ENCODE measurements around the gene ALCAM. TPM values are rescaled to one million over a fixed set of nuclear protein-coding genes. Genes with fewer than 3 reads are reported as not detected.

The ALCAM gene
- total and polyA plus RNA-seq, 2 of the 8 experiments (the other 6 are each of a cell fraction or from before 2014, with no cell fraction given): 10.8 to 33.0 TPM

DNA sequence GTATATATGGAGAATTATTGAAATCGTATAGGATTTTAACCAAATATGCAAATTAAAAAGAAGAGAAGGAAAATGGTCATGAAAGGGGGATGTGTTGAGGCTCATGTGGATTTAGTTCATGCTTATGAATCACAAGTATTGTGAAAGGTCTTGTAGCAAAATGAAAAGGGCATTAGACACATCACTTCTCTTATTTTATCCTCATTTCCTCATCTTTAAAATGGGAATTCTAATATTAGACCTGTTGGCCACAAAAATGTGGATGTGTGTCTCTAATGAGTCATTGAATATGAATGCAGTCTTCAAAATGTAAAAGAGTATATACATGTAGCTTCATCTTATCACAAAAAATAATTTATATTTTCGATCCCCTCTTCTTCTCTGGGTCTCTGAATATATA is 14.9 kb upstream of the ALCAM start:
- Histone ChIP-seq H3K27ac (ENCODE audit: low read depth, low read length) (no peak overlapping the region), H2BK120ac (replicated peaks; ENCODE audit: low read depth, low read length) (no peak overlapping the region), H4K5ac (ENCODE audit: insufficient read length, low read depth, low read length) (no peak overlapping the region), H3K79me2 (ENCODE audit: control insufficient read depth in 1 of 2, insufficient read depth in 2 of 2, low read length in 2 of 2) (no peaks in the 10 kb centered on the region), H2BK15ac (ENCODE audit: low read length) (no peak overlapping the region), H3K4me2 (ENCODE audit: insufficient read depth in 1 of 2, low read depth in 2 of 2, low read length in 2 of 2) (no peak overlapping the region), H3K4me1 (replicated peaks in 1 of 4; ENCODE audit: control insufficient read depth in 3 of 4, insufficient read depth in 4 of 4, low read length in 3 of 4) (no peaks in the 10 kb centered on the region), H2BK12ac (ENCODE audit: low read depth, low read length) (no peak overlapping the region), H3K18ac (ENCODE audit: extremely low read depth, low read length) (no peak overlapping the region), H4K8ac (ENCODE audit: extremely low read depth, insufficient read depth, low read length) (no peak overlapping the region), H3K14ac (ENCODE audit: insufficient read length) (no peak overlapping the region), H3K56ac (replicated peaks; ENCODE audit: insufficient read length, low read depth, low read length) (no peak overlapping the region), H2BK20ac (ENCODE audit: low read length) (no peak overlapping the region), H2AK5ac (ENCODE audit: low read depth, low read length) (no peak overlapping the region), H3K23ac (ENCODE audit: insufficient read length) (no peak overlapping the region), H3K23me2 (ENCODE audit: low read depth, low read length) (no peaks in the 10 kb centered on the region; the same call in 1 of the 2 replicates), H4K91ac (replicated peaks; ENCODE audit: insufficient read length, low read length) (no peak overlapping the region), H4K20me1 (replicated peaks in 1 of 2; ENCODE audit: control insufficient read depth in 1 of 2, insufficient read depth in 2 of 2, low read length in 2 of 2) (no peaks in the 10 kb centered on the region), H3K4me3 (ENCODE audit: extremely low read depth in 1 of 4, insufficient read depth in 2 of 4, low read depth in 3 of 4, low read length in 4 of 4) (no peak overlapping the region), H3K79me1 (ENCODE audit: low read depth, low read length) (no peaks in the 10 kb centered on the region), H3K4ac (replicated peaks; ENCODE audit: insufficient read length, low read depth, low read length) (no peak overlapping the region), H3K36me3 (ENCODE audit: control insufficient read depth in 2 of 4, insufficient read depth in 4 of 4, low read length in 3 of 4) (no peaks in the 10 kb centered on the region), H3K9ac (replicated peaks in 1 of 4; ENCODE audit: extremely low read depth in 1 of 4, low read depth in 3 of 4, low read length in 3 of 4) (no peak overlapping the region), H3K9me3 (ENCODE audit: insufficient read depth in 2 of 2, low read depth in 1 of 2, low read length in 1 of 2) (no peaks in the 10 kb centered on the region), H2BK5ac (ENCODE audit: low read depth, low read length) (no peak overlapping the region), H2AFZ (ENCODE audit: low read length) (no peak overlapping the region), H3K27me3 (replicated peaks in 1 of 4; ENCODE audit: control insufficient read depth in 3 of 4, extremely low read depth in 1 of 4, insufficient read depth in 3 of 4, low read length in 3 of 4) (peaks cover 0 to 2% (median 0%) of the 10 kb centered on the region in 4 experiments; a peak in 2 of 7 replicates)
- WGBS, 2 experiments (ENCODE audit: extremely low coverage in 1 of 2, insufficient coverage in 1 of 2, insufficient read length in 1 of 2, insufficient replicate concordance in 2 of 2, low coverage in 1 of 2, low lambda C conversion rate in 2 of 2, missing lambda C conversion rate in 1 of 2): 80 to 100% methylated on average over 1 to 2 of the region's 2 CpGs
- DNase-seq (ENCODE audit: low read depth in 1 of 2, low spot score in 2 of 2) (no peak), FAIRE-seq (no peak)
- TF ChIP-seq, protein P1, sequence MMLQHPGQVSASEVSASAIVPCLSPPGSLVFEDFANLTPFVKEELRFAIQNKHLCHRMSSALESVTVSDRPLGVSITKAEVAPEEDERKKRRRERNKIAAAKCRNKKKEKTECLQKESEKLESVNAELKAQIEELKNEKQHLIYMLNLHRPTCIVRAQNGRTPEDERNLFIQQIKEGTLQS (IDR thresholded peaks at IDR 0.05; ENCODE audit: insufficient read depth, low read depth, low read length): no peak
- TF ChIP-seq ASH2L (IDR thresholded peaks at IDR 0.05; ENCODE audit: low read length) (no peak), JUN (IDR thresholded peaks at IDR 0.05; ENCODE audit: low read depth, low read length) (no peak), POLR2A (IDR thresholded peaks at IDR 0.05; ENCODE audit: control extremely low read depth in 1 of 2, low read depth in 2 of 2, low read length in 2 of 2) (no peak), EP300 (IDR thresholded peaks at IDR 0.05; ENCODE audit: borderline replicate concordance in 1 of 2, low read depth in 2 of 2, low read length in 2 of 2) (no peak), PHF8 (conservative IDR thresholded peaks at IDR 0.05; ENCODE audit: low read depth, low read length) (no peak), CHD2 (IDR thresholded peaks at IDR 0.05; ENCODE audit: low read length) (no peak)
- ChIA-PET CTCF (ENCODE audit: partially characterized antibody) (no interaction called here), POLR2A (ENCODE audit: partially characterized antibody) (no interaction called here)

All from H1 (cell line).